HUDEP-2 (cell line): ENCODE data around the gene STK25.
"Not testable (repeated sequence)": the region's sequence is repeated elsewhere in the genome, so short reads cannot be mapped to it uniquely, and the experiment has no call there.

Experiments
- DNase-seq, 76 experiments: peaks; one replicate each; lab custom pipeline; 2025; ENCODE audit not compliant: unreplicated experiment in 76 of 76; lab: John Stamatoyannopoulos, UW

The STK25 gene

DNA sequence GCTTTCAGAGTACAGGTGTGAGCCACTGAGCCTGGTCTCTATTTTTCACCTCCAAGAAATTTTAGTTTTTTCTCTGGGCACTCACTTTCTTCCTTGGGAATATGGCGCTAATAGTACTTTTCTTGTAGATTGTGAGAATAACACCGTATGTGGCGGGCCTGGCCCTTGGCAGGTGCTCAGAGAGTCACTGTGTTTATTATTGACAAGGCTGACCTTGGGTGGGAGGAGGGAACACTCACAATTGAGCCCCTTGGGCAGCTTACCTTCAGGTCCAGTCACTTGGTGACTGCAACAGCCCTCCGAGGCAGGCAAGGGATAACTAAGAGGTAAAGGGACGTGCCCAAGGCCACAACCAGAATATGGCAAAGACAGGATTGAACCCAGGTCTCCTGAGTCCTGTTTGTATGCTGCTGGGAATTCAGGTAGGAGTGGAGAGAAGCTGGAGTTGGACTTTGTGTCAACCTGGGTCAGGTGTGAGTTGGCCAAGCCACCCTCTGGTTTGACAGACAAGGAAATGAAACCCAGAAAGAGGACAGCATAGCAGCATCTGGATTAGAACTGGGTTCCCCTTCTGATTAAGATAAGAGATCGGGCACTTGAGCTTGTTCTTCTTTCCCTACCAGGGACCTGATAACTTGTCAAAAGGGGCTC lies 2.8 kb upstream of the STK25 start:
- peak in 1 of 76 experiments; percentile 8 for DNase-seq

DNA sequence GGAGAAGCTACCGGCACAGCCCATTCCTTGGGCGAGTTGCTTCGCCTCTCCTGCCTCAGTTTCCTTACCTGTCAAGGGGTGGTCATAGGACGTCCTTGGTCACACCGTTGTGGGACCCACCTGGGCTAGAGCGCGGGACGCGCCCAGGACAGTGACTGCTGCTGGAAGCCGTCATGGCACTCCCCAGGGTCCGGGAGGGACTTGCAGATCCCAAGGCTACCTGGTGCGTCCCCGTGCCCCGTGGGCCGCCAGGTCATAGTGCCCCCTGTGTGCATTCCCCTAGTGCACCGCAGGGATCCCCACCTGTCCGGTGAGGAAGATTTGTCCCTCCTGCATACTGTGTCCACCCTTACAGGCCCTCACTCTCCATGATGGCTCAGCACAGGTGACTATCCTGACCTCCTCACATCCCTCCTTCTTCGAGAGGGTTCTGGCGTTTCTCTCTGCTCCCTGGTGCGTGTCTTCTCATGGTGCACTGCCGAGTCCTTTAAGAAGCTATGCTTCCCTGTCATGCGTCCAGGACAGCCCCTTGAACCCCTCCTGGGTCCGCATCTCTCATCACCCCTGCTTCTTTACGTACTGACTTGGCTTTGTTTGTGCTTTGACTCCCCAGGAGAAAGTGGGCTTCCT lies 886 bp upstream of the STK25 start:
- peak in 4 of 76 experiments; percentile 29 to 49 (median 42) for DNase-seq

DNA sequence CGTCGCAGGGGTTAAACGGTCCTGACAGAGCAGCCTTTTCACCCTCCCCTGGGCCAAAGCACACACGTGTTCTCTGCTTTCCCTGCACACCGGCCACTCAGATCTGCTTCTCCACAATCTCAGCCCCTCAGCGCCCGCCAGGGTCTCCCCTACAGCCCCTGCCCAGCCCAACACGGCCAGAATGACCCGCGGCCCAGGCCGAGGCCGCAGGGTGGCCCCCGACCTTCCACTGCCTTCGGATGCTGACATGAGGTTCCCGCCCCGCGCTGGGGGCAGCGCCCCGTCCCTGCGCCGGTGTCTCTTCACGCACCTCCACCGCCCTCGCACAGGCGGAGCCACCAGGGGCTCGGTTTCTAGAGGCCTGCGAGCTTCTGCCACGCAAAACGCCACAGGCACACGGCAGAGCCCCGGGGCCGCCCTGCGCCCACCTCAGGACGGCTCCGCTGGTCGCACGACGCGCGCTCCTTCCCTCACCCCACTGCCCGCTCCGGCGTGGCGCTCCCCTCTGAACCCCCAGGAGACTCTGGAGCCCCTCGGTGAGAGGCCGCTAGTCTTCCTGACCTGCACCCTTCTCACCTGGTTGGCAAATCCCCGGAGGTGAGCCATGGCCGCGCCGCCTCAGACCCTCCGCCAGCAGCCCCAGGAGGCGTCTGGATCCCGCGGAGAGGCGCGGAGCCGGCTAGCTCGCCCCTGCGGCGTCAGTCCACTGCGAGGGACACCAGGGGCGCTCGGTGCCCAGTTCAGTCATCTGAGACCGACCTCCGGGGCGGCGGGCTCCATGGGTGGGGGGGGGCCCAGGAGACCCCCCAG lies 749 bp downstream of the STK25 start:
- peak in 26 of 76 experiments; percentile 11 to 57 (median 31) for DNase-seq

DNA sequence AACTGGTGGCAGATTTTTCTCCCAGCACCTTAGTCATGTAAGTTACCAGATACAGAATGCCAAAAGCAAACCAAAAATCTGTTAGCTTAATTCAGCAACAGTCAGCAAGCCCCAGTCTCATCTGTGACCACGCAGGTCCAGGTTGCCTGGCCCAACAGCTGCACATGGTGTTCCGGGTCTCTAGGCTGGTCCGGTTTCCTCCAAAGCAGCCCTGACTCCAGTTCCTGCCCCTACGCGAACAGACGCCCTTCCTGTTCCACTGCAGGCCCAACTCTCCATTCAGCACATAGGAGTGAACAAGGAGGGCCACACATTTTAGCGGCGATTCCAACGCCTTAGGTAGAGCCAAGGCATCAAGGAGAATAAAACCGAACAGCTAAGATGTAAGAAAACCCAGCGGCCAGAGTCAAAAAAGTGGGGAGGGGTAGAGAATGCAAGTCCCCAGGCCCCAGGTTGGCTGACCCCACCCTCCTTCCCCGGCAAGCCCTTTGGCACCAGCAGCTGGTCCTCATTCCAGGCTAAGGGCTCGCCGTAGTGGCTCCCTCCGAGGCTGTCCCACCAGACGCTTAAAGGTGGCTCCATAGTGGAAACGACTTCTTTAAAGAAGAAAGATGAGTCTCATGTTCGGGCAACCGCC lies 1.5 kb downstream of the STK25 start:
- no peak for DNase-seq

DNA sequence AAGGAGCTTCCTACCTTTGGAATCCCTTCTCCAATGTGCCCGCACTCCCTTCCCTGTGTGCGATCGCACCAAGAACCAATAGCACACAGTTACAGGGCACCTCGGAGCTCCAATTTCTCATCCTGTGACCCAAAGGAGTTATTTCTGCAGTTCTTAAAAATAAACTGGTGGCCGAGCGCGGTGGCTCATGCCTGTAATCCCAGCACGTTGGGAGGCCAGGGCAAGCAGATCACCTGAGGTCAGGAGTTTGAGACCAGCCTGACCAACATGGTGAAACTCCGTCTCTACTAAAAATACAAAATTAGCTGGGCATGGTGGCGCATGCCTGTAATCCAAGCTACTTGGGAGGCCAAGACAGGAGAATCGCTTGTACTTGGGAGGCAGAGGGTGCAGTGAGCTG lies 2.1 kb downstream of the STK25 start:
- not testable (repeated sequence) for DNase-seq

DNA sequence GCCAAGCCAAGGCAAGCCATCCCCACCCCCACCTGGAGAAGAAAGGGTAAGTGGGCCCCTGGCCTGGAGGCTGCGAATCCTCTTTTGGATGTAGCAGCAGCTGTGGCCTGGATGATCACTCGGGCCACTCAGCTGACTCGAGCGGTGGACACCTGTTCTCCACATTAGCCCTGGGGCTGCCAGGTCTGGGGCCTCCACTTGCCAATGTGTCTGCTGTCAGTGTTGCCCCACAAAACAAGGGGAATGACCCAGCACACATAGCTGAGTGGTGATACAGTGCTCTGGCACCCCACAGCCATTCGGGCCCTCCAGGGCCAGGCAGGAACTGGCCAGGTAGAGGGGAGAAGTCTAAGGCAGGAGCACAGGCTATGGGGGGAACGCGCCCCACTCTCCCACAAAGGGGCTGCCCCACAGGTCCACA lies 2.6 kb downstream of the STK25 start:
- no peak for DNase-seq

DNA sequence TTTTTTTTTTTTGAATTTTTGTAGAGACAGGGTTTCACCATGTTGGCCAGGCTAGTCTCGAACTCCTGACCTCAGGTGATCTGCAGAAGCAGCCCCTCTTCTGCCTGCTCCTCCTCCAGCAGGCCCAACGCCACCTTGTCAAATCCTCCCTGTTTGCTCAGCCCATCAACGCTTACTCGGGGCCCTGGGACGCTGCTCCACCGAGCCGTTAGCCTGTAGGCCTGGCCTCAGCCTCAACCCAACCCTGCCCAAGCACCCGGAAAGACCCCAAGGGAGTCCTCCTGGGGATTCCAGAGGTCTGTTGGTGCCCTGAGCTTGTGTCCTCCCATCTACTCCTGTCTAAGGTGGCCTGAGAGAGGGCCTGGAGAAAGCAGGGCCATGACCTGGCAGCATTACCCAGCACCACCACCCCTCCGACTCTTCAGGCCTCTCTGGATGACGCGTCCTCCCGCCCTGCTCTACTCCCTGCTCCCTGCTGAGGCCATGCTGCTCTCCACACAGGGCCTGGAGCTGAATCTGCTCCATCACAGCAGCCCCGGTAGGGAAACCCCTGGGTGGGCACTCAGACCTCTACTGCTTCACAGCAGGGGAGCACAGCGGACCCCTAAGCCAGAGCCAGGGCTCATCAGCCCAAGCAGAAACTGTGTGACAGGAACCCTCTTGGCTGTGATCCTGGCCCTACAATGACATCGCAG lies 3.2 kb downstream of the STK25 start:
- DNase-seq = no peak

DNA sequence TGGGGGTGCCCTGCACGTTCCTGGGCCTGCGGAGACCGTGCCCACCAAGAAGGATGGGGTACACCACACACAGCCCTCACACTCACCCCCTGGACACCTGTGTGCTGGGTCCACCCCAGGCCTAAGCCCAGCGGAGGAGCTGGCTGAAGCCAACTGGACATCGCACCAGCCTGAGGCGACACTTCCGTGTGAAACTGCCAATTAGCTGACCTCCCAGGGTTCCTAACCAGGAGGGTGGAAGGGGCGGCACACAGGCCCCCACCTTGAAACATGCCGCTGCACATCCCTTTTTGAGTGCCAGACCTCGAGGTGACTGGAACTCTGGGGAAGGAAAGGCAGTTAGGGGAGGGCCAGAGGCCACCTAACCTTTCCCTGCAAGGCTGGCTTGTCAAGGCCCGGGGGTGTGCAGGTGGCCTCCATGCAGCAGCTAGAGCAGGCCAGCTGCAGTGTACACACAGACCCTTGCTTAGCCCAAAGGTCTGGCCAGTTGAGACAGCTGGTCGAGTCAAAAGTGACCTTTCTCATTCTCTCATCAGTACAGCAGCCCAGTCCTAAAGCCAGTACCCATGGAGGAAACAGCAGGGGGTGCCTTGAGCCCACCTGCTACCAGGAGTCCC lies 4.5 kb downstream of the STK25 start:
- DNase-seq = no peak

DNA sequence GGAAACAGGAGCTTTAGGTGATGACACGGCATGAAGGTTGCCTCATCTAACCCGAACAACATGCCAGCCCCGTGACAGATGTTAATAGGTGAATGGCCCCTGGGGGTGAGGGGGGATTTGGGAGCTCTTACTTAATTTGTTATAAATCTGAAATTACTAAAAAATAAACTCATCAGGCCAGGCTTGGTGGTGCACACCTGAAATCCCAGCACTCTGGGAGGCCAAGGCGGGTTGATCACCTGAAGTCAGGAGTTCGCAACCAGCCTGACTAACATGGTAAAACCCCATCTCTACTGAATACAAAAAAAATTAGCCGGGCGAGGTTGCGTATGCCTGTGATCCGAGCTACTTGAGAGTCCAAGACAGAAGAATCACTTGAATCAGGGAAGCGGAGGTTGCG lies 6.1 kb downstream of the STK25 start:
- DNase-seq = no peak

DNA sequence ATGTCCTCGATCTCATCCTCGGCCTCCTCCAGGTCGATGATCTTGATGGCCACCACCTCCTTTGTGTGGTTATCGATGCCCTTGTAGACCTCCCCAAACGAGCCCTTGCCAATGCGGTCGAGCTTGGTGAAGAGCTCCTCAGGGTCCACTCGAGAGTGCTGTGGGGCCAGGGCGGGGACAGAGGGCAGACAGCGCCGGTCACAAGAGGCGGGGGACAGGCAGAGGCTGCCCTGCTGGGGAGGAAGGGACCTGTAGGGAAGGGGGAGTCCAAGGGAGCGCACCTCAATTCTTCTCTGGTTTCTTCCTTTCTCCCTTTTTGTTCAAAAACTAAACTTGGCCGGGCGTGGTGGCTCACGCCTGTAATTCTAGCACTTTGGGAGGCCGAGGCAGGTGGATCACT lies 6.8 kb downstream of the STK25 start:
- DNase-seq = no peak

DNA sequence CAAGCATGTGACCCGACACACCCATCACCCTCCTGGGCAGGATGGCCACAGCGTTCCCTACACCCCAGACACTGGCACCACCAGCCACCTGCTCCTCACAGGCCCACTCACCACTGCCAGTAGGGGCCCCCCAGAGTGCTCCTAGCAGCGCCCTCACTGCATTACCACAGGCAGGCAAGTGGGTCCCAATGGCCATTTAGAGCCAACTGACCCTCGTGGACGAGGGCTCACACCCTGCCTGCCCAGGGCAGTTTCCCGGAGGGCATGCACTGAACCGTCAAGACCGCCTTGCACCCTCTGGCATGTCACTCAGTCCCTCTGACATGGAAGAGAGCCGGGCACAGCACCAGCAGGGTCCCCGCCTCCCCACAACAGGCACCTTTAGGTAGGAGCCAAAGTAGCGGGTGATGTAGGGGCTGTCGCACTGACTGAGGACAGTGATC lies 7.3 kb downstream of the STK25 start:
- DNase-seq = no peak

DNA sequence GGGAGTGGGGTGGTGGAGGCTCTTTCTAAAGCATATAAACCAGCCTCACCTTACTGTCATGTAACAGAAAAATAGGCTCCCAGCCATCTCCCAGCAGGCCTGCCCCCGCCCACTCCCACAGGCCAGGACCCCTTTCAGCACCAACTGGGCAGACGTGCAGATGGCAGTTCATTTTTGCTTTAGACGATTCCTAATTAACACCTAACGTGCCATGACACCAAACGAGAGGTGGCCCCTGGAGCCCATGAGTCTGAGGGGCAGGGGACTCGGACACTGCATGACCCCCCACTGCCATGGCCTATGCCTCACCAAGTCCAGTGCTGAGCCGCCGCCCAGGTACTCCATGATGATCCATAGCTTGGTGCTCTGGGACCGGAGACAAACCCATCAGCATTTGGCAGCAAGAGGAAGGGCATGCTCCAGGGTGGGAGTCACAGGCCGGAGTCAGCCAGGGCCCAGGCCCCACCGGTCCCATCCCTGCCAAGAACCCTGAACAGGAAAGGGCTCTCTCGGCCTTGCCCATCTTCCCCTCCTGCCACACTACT lies 7.9 kb downstream of the STK25 start:
- DNase-seq = no peak

DNA sequence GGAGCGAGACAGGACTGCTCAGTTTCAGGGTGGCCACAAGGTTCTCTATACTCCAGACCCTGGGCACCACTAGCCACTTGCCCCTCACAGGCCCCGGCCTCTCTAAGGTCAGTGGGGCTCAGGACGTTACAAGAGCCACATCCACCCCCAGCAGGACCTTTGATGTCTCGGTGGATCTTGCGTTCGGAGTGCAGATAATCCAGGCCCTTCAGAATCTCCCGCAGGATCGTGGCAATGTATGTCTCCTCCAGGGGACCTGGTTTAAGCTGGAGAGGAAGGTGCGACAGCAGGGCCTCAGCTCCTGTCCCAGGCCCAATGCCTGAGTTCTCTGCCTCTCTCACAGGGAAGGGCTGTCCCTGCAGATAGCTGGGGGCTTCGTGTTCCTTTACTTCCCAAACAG lies 8.4 kb downstream of the STK25 start:
- no peak for DNase-seq

DNA sequence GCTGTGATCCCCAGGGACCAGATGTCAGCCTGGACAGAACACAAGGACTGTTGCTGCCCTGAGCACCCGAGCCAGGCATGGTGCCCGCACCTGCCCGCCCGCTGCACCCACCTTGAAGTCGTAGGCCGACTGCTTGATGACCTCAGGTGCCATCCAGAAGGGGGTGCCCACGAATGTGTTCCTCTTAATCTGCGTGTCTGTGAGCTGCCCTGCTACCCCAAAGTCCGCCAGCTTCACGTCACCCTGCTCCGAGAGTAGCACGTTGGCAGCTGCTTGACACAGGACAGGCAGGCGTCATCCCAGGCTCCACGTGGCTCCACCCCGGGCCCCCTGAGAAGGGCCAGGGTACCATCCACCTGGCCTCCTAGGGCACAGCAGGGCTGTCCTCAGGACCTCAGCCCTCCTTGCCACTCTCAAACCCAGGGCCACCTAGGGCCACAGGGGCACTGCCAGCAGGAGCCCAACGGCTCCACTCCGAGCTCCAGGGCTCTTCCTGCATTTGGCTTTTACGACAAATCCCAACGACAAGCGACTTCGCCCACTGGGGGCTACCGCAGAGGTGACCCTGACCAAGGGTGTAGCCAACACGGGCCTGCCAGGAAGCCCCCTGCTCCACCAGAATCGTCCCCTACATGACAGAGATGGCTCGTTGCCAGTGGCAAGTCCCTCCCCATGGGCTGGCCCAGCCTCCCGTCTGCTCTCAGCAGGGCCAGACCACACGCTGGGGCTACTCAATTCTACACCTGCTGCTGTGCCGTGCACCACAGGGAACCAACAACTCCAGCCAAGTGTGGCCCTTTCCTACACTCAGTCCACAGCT lies 9.0 kb downstream of the STK25 start:
- DNase-seq = no peak

DNA sequence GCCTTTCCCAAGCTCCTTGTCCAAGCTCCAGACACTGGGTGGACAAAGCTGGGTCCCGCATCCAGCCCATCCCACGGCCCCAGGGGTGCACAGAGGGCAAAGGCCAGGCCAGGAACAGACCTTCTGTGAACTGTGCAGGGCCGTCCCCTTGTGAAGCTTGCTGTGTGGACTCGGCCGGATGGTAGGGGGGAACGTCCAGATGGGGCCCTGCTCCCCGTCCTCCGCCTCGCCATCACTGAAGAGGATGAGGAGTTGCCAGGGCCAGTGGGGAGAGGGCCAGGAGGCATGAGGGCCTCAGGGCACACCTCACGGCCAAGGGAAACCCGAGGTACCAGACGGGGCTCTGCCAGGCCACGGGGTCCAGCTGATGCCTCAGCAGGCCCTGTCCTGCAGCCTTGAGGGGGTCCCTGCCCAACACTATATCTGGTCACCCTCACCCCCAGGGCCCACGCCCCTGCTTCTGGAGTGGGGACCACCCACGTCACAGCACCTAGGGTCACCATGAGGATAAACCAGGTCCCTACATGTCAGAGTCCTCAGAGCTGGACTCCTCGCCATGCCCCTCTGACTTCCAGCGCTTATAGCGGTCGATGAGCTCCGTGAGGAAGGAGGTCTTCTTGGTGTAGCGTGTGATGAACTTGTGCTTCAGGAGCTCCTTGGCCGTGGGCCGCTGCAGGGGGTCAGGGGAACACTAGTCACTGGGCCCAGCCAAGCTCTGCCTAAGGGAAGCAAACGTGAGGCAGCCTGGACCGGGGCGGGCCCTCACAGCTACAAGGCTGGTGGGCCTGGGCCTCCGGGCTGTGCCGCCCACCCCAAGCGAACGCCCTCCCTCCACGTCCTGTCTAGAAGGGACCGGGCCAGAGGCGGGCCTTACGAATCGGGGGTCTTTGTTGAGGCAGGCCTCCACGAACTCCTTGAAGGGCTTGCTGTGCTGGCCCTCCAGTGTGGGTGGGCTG lies 10.0 kb downstream of the STK25 start:
- DNase-seq = no peak

DNA sequence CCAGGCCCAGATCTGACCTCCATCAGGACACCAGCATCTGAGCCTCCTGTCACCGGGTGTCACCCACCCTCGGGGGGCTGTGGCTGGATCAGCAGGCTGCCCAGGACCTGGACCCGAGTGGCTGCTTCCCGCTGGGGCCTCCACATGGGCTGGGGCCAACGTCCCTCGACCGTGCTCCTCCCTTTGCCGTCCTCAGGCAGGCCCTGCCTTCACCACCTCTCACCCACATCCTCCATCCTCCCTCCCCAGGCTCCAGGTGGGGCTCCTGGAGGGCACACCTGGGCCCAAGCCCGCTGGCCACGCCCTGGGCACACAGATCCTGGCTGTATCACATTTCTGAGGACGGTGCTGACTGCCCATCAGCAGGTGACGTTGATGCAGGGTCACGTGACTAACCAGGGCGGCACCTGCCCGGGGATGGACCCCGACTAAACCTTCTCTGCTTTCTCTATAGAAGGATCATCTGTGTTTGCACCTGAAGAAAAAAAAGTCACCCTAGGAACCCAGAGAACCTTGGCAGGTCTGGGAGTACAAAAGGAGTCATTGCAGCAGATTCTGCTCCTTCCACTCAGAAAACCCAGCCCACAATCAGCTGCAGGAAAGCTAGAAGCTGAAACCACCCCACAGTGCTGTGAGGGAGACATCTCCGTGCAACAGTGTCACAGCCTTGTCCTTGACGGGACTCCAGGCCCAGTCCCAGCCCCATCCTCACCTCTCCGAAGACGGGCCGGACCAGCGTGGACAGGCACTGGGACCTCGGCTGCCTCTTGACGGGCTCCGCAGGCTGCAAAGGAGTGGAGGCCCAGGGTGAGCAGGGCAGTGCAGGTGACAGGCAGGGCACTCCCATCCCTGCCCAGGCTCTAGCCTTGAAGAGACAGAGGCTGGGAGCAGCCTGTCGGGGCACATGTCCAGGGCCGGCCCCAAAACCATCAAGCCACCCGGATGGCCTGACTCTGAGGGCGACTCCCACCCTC lies 11.2 kb downstream of the STK25 start:
- DNase-seq = no peak
